Measurements from ENCODE around the gene TMEM45B.

GRCh38 chr11:129787532-129788155 is 28.0 kb upstream of the TMEM45B start:
- TF ChIP-seq ARNT (IDR thresholded peaks at IDR 0.05) (no peak), SUZ12 (IDR thresholded peaks at IDR 0.05) (no peak)
